Measurements from ENCODE around the gene CLK4. TPM values are rescaled to one million over a fixed set of nuclear protein-coding genes. Genes with fewer than 3 reads are reported as not detected.

Gene CLK4
- total RNA-seq, 1 experiment from 2014 or later, result 9.8 TPM

GRCh38 chr5:178560911-178561310 is 65.9 kb downstream of the CLK4 start:
- Histone ChIP-seq H3K9ac (ENCODE audit: low read length) (no peak overlapping the region), H3K36me3 (ENCODE audit: control insufficient read depth in 1 of 2, insufficient read depth in 2 of 2, low read length in 2 of 2) (no peaks in the 10 kb centered on the region), H3K79me2 (ENCODE audit: insufficient read depth, low read length) (no peaks in the 10 kb centered on the region), H3K9me2 (ENCODE audit: insufficient read depth) (no peaks in the 10 kb centered on the region), H3K27ac (ENCODE audit: low read depth, low read length) (no peak overlapping the region), H3K9me3 (ENCODE audit: control insufficient read depth in 1 of 2, insufficient read depth in 1 of 2, low read depth in 1 of 2, low read length in 2 of 2) (no peaks in the 10 kb centered on the region), H2AFZ (ENCODE audit: low read depth, low read length, poor library complexity, severe bottlenecking) (no peak overlapping the region), H3K4me2 (ENCODE audit: low read length) (no peak overlapping the region), H3K27me3 (ENCODE audit: insufficient read depth, low read length) (no peaks in the 10 kb centered on the region), H3K4me3 (replicated peaks in 1 of 2; ENCODE audit: low read depth in 1 of 2, low read length in 2 of 2) (no peak overlapping the region), H3K4me1 (ENCODE audit: control insufficient read depth in 1 of 2, insufficient read depth in 2 of 2, low read length in 2 of 2) (no peaks in the 10 kb centered on the region), H4K20me1 (ENCODE audit: insufficient read depth) (no peaks in the 10 kb centered on the region)
- no peak for ATAC-seq
- ChIA-PET RAD21 (ENCODE audit: low non-redundant PET in 1 of 2, low total read pairs in 2 of 2, uncharacterized antibody in 2 of 2, unreplicated experiment in 2 of 2) (no interaction called here), CTCF (no interaction called here), POLR2A (no interaction called here)
- no TSS peak for BruUV-seq (replicated peaks)
- TF ChIP-seq REST (IDR thresholded peaks at IDR 0.05; ENCODE audit: low read depth), result no peak
- TF ChIP-seq POLR2AphosphoS5 (IDR thresholded peaks at IDR 0.05; ENCODE audit: low read depth, low read length), result no peak
- intact Hi-C loops (cut with micrococcal nuclease), result no loop called here
- no peak for DNase-seq (ENCODE audit: low read depth, low spot score)

- BruUV-seq (replicated peaks), result no TSS peak
- Histone ChIP-seq H4K20me1 (ENCODE audit: insufficient read depth) (no peaks in the 10 kb centered on the region), H3K4me3 (replicated peaks in 1 of 2; ENCODE audit: low read depth in 1 of 2, low read length in 2 of 2) (no peak overlapping the region), H3K27me3 (ENCODE audit: insufficient read depth, low read length) (no peaks in the 10 kb centered on the region), H3K9ac (ENCODE audit: low read length) (no peak overlapping the region), H3K9me3 (ENCODE audit: control insufficient read depth in 1 of 2, insufficient read depth in 1 of 2, low read depth in 1 of 2, low read length in 2 of 2) (no peaks in the 10 kb centered on the region), H3K9me2 (ENCODE audit: insufficient read depth) (no peaks in the 10 kb centered on the region), H3K4me2 (ENCODE audit: low read length) (no peak overlapping the region), H2AFZ (ENCODE audit: low read depth, low read length, poor library complexity, severe bottlenecking) (no peak overlapping the region), H3K4me1 (ENCODE audit: control insufficient read depth in 1 of 2, insufficient read depth in 2 of 2, low read length in 2 of 2) (no peaks in the 10 kb centered on the region), H3K36me3 (ENCODE audit: control insufficient read depth in 1 of 2, insufficient read depth in 2 of 2, low read length in 2 of 2) (no peaks in the 10 kb centered on the region), H3K79me2 (ENCODE audit: insufficient read depth, low read length) (no peaks in the 10 kb centered on the region), H3K27ac (ENCODE audit: low read depth, low read length) (no peak overlapping the region)
- POLR2A ChIA-PET, result no interaction called here
- intact Hi-C loops (cut with micrococcal nuclease), result no loop called here
- DNase-seq (ENCODE audit: low read depth, low spot score) (no peak), ATAC-seq (no peak)
- RAD21 ChIA-PET (ENCODE audit: low non-redundant PET in 1 of 2, low total read pairs in 2 of 2, uncharacterized antibody in 2 of 2, unreplicated experiment in 2 of 2), result no interaction called here
- CTCF ChIA-PET, result no interaction called here
- no peak for TF ChIP-seq JUND (IDR thresholded peaks at IDR 0.05)
- TF ChIP-seq ZNF274 (IDR thresholded peaks at IDR 0.05; ENCODE audit: low read depth, low read length), result no peak
- TF ChIP-seq POLR2AphosphoS5 (IDR thresholded peaks at IDR 0.05; ENCODE audit: low read depth, low read length), result no peak
- TF ChIP-seq CEBPB (IDR thresholded peaks at IDR 0.05; ENCODE audit: low read depth), result no peak
- no peak for TF ChIP-seq MAX (IDR thresholded peaks at IDR 0.05)
- TF ChIP-seq EZH2phosphoT487 (IDR thresholded peaks at IDR 0.05; ENCODE audit: borderline replicate concordance), result no peak
- no peak for TF ChIP-seq EGR1 (IDR thresholded peaks at IDR 0.05; ENCODE audit: low read depth)
- TF ChIP-seq ELF1 (IDR thresholded peaks at IDR 0.05; ENCODE audit: borderline replicate concordance, low read depth), result no peak
- TF ChIP-seq RAD21 (IDR thresholded peaks at IDR 0.05; ENCODE audit: low read depth), result no peak
- no peak for TF ChIP-seq EZH2 (IDR thresholded peaks at IDR 0.05)
- no peak for TF ChIP-seq FOSL1 (IDR thresholded peaks at IDR 0.05; ENCODE audit: low read depth)
- no peak for TF ChIP-seq SP1 (IDR thresholded peaks at IDR 0.05; ENCODE audit: low read depth)
- no peak for TF ChIP-seq ATF3 (IDR thresholded peaks at IDR 0.05)
- TF ChIP-seq SRF (IDR thresholded peaks at IDR 0.05; ENCODE audit: low read depth), result no peak
- TF ChIP-seq YY1 (IDR thresholded peaks at IDR 0.05; ENCODE audit: extremely low read depth, insufficient replicate concordance, low read depth, low read length), result no peak
- TF ChIP-seq CTCF (IDR thresholded peaks at IDR 0.05 in 2 of 3, conservative IDR thresholded peaks at IDR 0.05 in 1 of 3; ENCODE audit: borderline replicate concordance in 1 of 3, insufficient read depth in 1 of 3, low read depth in 2 of 3, low read length in 2 of 3), result no peak
Measured at GRCh38 chr5:178557416-178557815, 69.4 kb downstream of the CLK4 start.
